AG04449 (cell line): ENCODE data around the gene CHIC1.
"Not testable (repeated sequence)": the region's sequence is repeated elsewhere in the genome, so short reads cannot be mapped to it uniquely, and the experiment has no call there.

Source experiments
- CTCF ChIA-PET: fragments of 350-600 bp; formaldehyde crosslinking; extraction: SDS; loops from one replicate; lab custom pipeline; 2021; ENCODE audit warnings: antibody characterized with exemption; lab: Yijun Ruan, JAX
- POLR2A ChIA-PET: fragments of 400-600, 350-600 bp; formaldehyde crosslinking; extraction: SDS; loops from one replicate; lab custom pipeline; 2020; ENCODE audit warnings: antibody characterized with exemption, inconsistent platforms; lab: Yijun Ruan, JAX
- DNase-seq: peaks from one replicate; pipeline ENCODE4 v3.0.0-alpha.2; 2010; ENCODE audit warnings: low read depth, low spot score
- H3K4me3 ChIP-seq: 2 replicates; pipeline ENCODE4 v1.5.1; 2011; ENCODE audit warnings: low read depth, mild to moderate bottlenecking, control low read depth, low read length
- TF ChIP-seq, protein P1 (sequence below): IDR thresholded peaks from one replicate; pipeline ENCODE4 v1.5.1; 2011; ENCODE audit warnings: mild to moderate bottlenecking, moderate library complexity, low read length, control low read depth, inconsistent platforms; ENCODE audit not compliant: insufficient read depth; ENCODE audit errors: missing control alignments

CHIC1 gene

DNA sequence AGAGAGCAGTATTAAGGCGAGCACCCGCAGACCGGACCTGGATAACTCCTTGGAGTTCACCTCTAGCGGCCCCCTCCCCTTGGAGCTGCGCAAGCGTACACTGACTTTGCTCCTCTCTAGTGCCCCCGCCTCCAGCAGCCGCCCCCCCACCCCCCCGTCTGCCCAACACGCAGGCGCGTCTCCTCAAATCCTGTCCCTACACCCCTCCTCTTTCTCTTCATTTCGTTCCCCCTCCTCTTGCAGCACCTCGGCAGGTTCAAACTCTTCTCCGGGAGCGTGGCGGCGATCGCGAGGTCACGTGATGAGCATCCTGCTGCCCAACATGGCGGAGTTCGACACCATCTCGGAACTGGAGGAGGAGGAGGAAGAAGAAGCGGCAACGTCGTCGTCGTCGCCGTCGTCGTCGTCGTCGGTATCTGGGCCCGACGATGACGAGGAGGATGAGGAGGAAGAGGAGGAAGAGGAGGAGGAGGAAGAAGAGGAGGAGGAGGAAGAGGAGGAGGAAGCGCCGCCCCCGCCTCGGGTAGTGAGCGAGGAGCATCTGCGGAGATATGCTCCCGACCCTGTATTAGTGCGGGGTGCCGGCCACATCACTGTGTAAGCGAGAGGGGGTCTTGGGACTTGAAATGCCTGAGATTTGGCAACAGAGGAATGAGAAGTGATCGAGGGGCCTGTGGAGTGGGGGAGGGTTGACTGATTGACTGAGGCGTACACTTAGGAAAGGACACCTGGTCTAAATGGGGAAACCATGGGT lies at the start of gene CHIC1:
CHIC1 (plus strand) TSS at position 214 of the 754 bp plus-strand sequence; CDS start at position 302, 88 bp downstream.
- POLR2A ChIA-PET, result no interaction called here
- H3K4me3 ChIP-seq, result peak within 1 kb of the TSS; percentile 67
- DNase-seq, result no peak
- TF ChIP-seq, protein P1, sequence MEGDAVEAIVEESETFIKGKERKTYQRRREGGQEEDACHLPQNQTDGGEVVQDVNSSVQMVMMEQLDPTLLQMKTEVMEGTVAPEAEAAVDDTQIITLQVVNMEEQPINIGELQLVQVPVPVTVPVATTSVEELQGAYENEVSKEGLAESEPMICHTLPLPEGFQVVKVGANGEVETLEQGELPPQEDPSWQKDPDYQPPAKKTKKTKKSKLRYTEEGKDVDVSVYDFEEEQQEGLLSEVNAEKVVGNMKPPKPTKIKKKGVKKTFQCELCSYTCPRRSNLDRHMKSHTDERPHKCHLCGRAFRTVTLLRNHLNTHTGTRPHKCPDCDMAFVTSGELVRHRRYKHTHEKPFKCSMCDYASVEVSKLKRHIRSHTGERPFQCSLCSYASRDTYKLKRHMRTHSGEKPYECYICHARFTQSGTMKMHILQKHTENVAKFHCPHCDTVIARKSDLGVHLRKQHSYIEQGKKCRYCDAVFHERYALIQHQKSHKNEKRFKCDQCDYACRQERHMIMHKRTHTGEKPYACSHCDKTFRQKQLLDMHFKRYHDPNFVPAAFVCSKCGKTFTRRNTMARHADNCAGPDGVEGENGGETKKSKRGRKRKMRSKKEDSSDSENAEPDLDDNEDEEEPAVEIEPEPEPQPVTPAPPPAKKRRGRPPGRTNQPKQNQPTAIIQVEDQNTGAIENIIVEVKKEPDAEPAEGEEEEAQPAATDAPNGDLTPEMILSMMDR, result no peak
- CTCF ChIA-PET, result no interaction called here

DNA sequence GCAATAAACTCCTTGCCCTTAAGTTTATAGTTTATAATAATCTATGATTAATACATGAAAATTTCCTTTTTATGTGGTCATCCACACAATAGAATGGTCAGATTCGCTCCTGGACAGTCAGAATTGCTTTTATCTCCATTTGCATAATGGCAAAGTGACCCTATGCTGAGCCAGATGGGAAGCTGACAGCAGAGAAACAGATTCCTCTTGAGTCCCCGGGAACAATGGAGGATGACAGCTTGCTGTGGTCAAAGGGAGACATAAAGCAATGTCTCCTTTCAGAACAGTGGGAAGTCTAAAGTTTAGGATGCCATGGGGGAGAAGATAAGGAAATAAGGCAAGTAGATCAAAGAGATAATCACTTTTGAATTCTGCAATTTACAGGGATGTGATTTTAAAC lies 40.2 kb upstream of the CHIC1 start:
- POLR2A ChIA-PET, CTCF ChIA-PET, H3K4me3 ChIP-seq, DNase-seq: not testable (repeated sequence)

DNA sequence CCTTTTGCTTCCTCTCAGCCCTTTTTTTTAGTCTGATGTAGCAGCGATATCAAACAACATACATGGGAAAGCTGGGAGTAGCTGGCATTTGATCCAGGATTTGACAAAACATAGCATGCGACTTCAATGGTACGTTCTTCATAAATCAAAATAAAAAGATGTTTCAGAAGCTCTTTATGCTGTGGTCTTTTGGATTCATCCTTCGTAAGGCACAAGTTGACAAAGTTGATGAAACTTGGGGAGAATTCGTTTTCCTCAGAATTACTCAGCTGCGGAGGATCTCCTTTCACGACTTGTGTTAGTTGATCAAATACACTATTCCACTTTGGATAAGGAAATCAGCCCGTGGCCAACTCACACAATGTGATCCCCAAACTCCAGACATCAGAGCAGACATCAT lies 38.1 kb upstream of the CHIC1 start:
- H3K4me3 ChIP-seq, result no peak overlapping the region
- DNase-seq, result no peak
- POLR2A ChIA-PET, result no interaction called here
- TF ChIP-seq, protein P1, result no peak
- CTCF ChIA-PET, result no interaction called here

DNA sequence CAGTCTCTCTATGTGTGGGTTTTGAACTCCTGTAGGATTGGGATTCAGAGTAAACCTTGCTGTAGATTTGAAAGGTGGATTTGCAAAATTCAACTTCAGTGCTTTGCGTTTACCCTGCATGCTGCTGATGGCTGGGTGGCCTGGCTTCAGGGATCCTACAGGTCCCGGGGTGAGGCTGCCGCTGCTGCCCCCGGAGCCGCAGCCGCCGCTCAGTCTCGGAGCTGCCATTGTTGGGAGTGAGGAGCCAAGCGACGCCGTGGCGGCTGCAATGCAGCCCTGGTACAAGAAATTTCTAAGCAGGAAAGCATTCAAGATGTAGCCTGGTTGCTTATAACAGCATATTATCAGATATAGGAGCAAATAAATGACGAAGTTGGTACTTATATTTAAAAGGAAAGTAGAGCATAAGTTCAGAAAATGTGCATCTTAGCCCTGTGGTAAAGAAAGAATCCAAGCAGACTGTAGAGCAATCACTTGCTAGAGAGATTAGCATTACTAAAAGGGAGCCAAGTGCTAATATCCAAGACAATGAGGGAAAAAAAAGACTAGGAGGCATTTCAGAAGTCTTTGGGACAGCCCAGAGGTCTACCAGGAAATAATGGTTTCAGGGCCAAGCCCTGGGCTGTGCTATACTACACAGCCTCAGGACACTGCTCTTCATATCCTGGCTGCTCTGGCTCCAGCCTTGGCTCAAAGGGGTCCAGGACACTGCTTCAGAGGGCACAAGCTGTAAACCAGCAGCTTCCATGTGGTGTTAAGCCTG lies 36.9 kb upstream of the CHIC1 start:
- no peak for DNase-seq
- ChIA-PET POLR2A (no interaction called here), CTCF (no interaction called here)
- no peak overlapping the region for H3K4me3 ChIP-seq
- TF ChIP-seq, protein P1, result no peak

DNA sequence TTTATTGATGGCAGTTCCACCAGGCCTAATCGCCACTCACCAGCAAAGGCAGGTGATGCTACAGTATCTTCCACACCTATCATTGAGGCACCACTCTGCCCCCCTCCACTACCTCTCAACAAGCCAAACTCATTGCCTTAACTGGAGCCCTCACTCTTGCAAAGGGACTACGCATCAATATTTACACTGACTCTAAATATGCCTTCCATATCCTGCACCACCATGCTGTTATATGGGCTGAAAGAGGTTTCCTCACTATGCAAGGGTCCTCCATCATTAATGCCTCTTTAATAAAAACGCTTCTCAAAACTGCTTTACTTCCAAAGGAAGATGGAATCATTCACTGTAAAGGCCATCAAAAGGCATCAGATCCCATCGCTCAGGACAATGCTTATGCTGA lies 31.3 kb upstream of the CHIC1 start:
- H3K4me3 ChIP-seq, POLR2A ChIA-PET, CTCF ChIA-PET, DNase-seq: not testable (repeated sequence)

DNA sequence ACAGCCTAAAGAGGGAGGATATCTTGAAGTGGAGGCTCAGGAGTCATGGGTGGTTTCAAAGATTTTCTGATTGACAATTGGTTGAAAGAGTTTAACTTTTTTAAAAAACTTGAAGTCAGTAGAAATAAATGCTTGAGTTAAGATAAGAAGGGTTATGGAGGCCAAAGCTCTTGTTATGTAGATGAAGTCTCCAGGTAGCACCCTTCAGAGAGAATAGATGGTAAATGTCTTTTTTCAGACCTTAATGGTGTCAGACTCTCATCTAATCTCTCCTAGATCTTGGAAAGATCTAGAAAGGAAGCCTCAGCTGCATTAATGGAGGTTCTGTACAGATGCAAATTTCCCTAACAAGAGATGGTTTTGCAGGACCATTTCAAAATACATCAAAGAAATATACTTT lies 6.8 kb upstream of the CHIC1 start:
- POLR2A ChIA-PET, result no interaction called here
- TF ChIP-seq, protein P1, result no peak
- H3K4me3 ChIP-seq, result no peak overlapping the region
- CTCF ChIA-PET, result no interaction called here
- DNase-seq, result no peak

DNA sequence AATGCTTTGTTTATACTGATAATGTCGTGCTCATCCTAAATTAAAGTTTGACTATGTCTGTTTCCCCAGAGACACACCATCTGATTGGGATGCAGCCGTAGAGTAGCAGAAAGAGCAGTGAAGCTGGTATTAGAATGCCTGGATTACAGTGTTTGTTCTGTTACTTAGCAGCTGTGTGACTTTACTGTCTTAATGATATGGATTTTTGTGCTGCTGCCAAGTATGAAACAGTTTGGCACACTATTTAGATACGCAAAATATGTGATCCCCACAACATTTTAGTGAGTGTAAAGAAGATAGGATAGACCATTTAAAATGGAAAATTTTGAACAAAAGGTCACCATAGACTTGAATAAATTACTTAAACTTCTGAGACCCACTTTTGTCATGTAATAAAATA lies 1.2 kb upstream of the CHIC1 start:
- TF ChIP-seq, protein P1, result no peak
- ChIA-PET CTCF (no interaction called here), POLR2A (no interaction called here)
- H3K4me3 ChIP-seq, result no peak overlapping the region
- no peak for DNase-seq
